Activated CD4-positive, alpha-beta memory T cell treated with anti-CD3 and anti-CD28 coated beads, Interleukin-2, amount 10 ng/mL, durations not matched to agents 7 days and 5 days (primary cell): ENCODE results near the gene CNTFR. TPM values are rescaled to one million over a fixed set of nuclear protein-coding genes. Genes with fewer than 3 reads are reported as not detected.

Experiments used
- CTCF ChIA-PET: fragments of 350-600 bp; sonication (Branson Sonifier 250); formaldehyde crosslinking; loops from one replicate; lab custom pipeline; 2021; ENCODE audit warnings: antibody characterized with exemption, inconsistent platforms; lab: Charles Lee
- POLR2A ChIA-PET: fragments of 350-600 bp; sonication (Branson Sonifier 250); formaldehyde crosslinking; loops from one replicate; lab custom pipeline; 2021; ENCODE audit warnings: antibody characterized with exemption; lab: Charles Lee
- DNase-seq: peaks from one replicate; pipeline ENCODE4 v3.0.0-alpha.2; 2020
- H3K27ac Mint-ChIP-seq: one replicate; pipeline ENCODE4 v1.8.0; 2021; ENCODE audit warnings: mild to moderate bottlenecking, mixed read lengths
- H3K27me3 Mint-ChIP-seq: one replicate; pipeline ENCODE4 v1.8.0; 2021; ENCODE audit warnings: mixed read lengths
- H3K36me3 Mint-ChIP-seq: one replicate; pipeline ENCODE4 v1.8.0; 2021; ENCODE audit warnings: low read depth, mixed read lengths
- H3K4me1 Mint-ChIP-seq: one replicate; pipeline ENCODE4 v1.8.0; 2021; ENCODE audit warnings: mixed read lengths
- H3K4me3 Mint-ChIP-seq: one replicate; pipeline ENCODE4 v1.8.0; 2021; ENCODE audit warnings: mild to moderate bottlenecking, mixed read lengths
- H3K9me3 Mint-ChIP-seq: one replicate; pipeline ENCODE4 v1.8.0; 2021; ENCODE audit warnings: mixed read lengths
- total RNA-seq, 2 experiments: library from RNA; stranded (reverse); gene quantifications; one replicate each; pipeline ENCODE4 v1.2.3, GENCODE V29; 2021

CNTFR gene
- total RNA-seq, 2 experiments from 2014 or later = not detected

- peaks cover 17% of the 10 kb centered on the region for H3K27me3 Mint-ChIP-seq
- no peak for DNase-seq
- ChIA-PET POLR2A (no interaction called here), CTCF (interaction anchor here (0.8 to 1.2 kb wide), 4 partner anchors 18 to 92 kb away, joined by 3 read pairs; no protein-coding TSS in a partner anchor)
- H3K27ac Mint-ChIP-seq = no peak overlapping the region
- H3K4me3 Mint-ChIP-seq = no peak overlapping the region
- no peaks in the 10 kb centered on the region for H3K36me3 Mint-ChIP-seq
- H3K4me1 Mint-ChIP-seq = peaks cover 12% of the 10 kb centered on the region
- H3K9me3 Mint-ChIP-seq = no peaks in the 10 kb centered on the region
These were observed 70.1 kb downstream of the CNTFR start for GRCh38 chr9:34519321-34520020.

GRCh38 chr9:34518896-34519295 lies 70.6 kb downstream of the CNTFR start:
- DNase-seq = no peak
- Mint-ChIP-seq H3K9me3 (no peaks in the 10 kb centered on the region), H3K27ac (no peak overlapping the region), H3K36me3 (no peaks in the 10 kb centered on the region), H3K4me3 (no peak overlapping the region), H3K4me1 (peaks cover 9% of the 10 kb centered on the region), H3K27me3 (peaks cover 11% of the 10 kb centered on the region)
- POLR2A ChIA-PET = no interaction called here
- CTCF ChIA-PET = interaction anchor here (0.8 to 1.2 kb wide), 3 partner anchors 18 to 84 kb away, joined by 3 read pairs; no protein-coding TSS in a partner anchor

GRCh38 chr9:34518110-34518616 lies 71.4 kb downstream of the CNTFR start:
- H3K4me1 Mint-ChIP-seq = peaks cover 4% of the 10 kb centered on the region
- peaks cover 10% of the 10 kb centered on the region for H3K27me3 Mint-ChIP-seq
- H3K36me3 Mint-ChIP-seq = no peaks in the 10 kb centered on the region
- DNase-seq = no peak
- H3K27ac Mint-ChIP-seq = no peak overlapping the region
- CTCF ChIA-PET = no interaction called here
- no peak overlapping the region for H3K4me3 Mint-ChIP-seq
- no peaks in the 10 kb centered on the region for H3K9me3 Mint-ChIP-seq
- POLR2A ChIA-PET = no interaction called here

- no peaks in the 10 kb centered on the region for H3K36me3 Mint-ChIP-seq
- peaks cover 6% of the 10 kb centered on the region for H3K27me3 Mint-ChIP-seq
- ChIA-PET CTCF (no interaction called here), POLR2A (no interaction called here)
- H3K27ac Mint-ChIP-seq = no peak overlapping the region
- H3K4me3 Mint-ChIP-seq = no peak overlapping the region
- H3K9me3 Mint-ChIP-seq = no peaks in the 10 kb centered on the region
- H3K4me1 Mint-ChIP-seq = no peaks in the 10 kb centered on the region
- no peak for DNase-seq
These were observed 72.3 kb downstream of the CNTFR start for GRCh38 chr9:34517185-34517584.

- no peak overlapping the region for H3K4me3 Mint-ChIP-seq
- H3K9me3 Mint-ChIP-seq = no peaks in the 10 kb centered on the region
- H3K4me1 Mint-ChIP-seq = no peaks in the 10 kb centered on the region
- ChIA-PET POLR2A (no interaction called here), CTCF (no interaction called here)
- H3K27ac Mint-ChIP-seq = no peak overlapping the region
- peaks cover 5% of the 10 kb centered on the region for H3K27me3 Mint-ChIP-seq
- DNase-seq = no peak
- H3K36me3 Mint-ChIP-seq = no peaks in the 10 kb centered on the region
These were observed 73.6 kb downstream of the CNTFR start for GRCh38 chr9:34515959-34516358.

GRCh38 chr9:34514816-34515215 lies 74.7 kb downstream of the CNTFR start:
- H3K27me3 Mint-ChIP-seq = peaks cover 4% of the 10 kb centered on the region
- H3K4me1 Mint-ChIP-seq = no peaks in the 10 kb centered on the region
- POLR2A ChIA-PET = no interaction called here
- CTCF ChIA-PET = no interaction called here
- H3K27ac Mint-ChIP-seq = no peak overlapping the region
- H3K4me3 Mint-ChIP-seq = no peak overlapping the region
- H3K9me3 Mint-ChIP-seq = no peaks in the 10 kb centered on the region
- no peaks in the 10 kb centered on the region for H3K36me3 Mint-ChIP-seq
- no peak for DNase-seq

- Mint-ChIP-seq H3K27me3 (peaks cover 4% of the 10 kb centered on the region), H3K4me1 (no peaks in the 10 kb centered on the region), H3K27ac (no peak overlapping the region), H3K4me3 (no peak overlapping the region), H3K36me3 (no peaks in the 10 kb centered on the region), H3K9me3 (no peaks in the 10 kb centered on the region)
- POLR2A ChIA-PET = no interaction called here
- no peak for DNase-seq
- CTCF ChIA-PET = no interaction called here
These were observed 75.1 kb downstream of the CNTFR start for GRCh38 chr9:34514401-34514800.

GRCh38 chr9:34513567-34514214 lies 75.8 kb downstream of the CNTFR start:
- POLR2A ChIA-PET = no interaction called here
- CTCF ChIA-PET = no interaction called here
- no peak for DNase-seq
- Mint-ChIP-seq H3K36me3 (no peaks in the 10 kb centered on the region), H3K4me1 (no peaks in the 10 kb centered on the region), H3K9me3 (no peaks in the 10 kb centered on the region), H3K27me3 (peaks cover 4% of the 10 kb centered on the region), H3K27ac (no peak overlapping the region), H3K4me3 (no peak overlapping the region)

- H3K27me3 Mint-ChIP-seq = peaks cover 4% of the 10 kb centered on the region
- no peaks in the 10 kb centered on the region for H3K36me3 Mint-ChIP-seq
- ChIA-PET CTCF (interaction anchor here (0.5 to 1.4 kb wide), 2 partner anchors 26 to 108 kb away, joined by 4 read pairs; no protein-coding TSS in a partner anchor), POLR2A (no interaction called here)
- no peak overlapping the region for H3K4me3 Mint-ChIP-seq
- H3K4me1 Mint-ChIP-seq = no peaks in the 10 kb centered on the region
- DNase-seq = no peak
- H3K9me3 Mint-ChIP-seq = no peaks in the 10 kb centered on the region
- no peak overlapping the region for H3K27ac Mint-ChIP-seq
These were observed 77.1 kb downstream of the CNTFR start for GRCh38 chr9:34512131-34513078.

- no peak for DNase-seq
- POLR2A ChIA-PET = no interaction called here
- Mint-ChIP-seq H3K36me3 (no peaks in the 10 kb centered on the region), H3K27me3 (no peaks in the 10 kb centered on the region), H3K4me1 (no peaks in the 10 kb centered on the region), H3K9me3 (no peaks in the 10 kb centered on the region), H3K4me3 (no peak overlapping the region), H3K27ac (no peak overlapping the region)
- CTCF ChIA-PET = interaction anchor here (1.2 to 1.4 kb wide), 2 partner anchors 9 to 107 kb away, joined by 3 to 4 read pairs; no protein-coding TSS in a partner anchor
These were observed 78.7 kb downstream of the CNTFR start for GRCh38 chr9:34510497-34511468.

GRCh38 chr9:34508951-34509350 lies 80.6 kb downstream of the CNTFR start:
- Mint-ChIP-seq H3K4me1 (no peaks in the 10 kb centered on the region), H3K27ac (no peak overlapping the region), H3K4me3 (no peak overlapping the region), H3K27me3 (peaks cover 5% of the 10 kb centered on the region), H3K36me3 (no peaks in the 10 kb centered on the region), H3K9me3 (no peaks in the 10 kb centered on the region)
- ChIA-PET POLR2A (no interaction called here), CTCF (no interaction called here)
- no peak for DNase-seq

- DNase-seq = no peak
- peaks cover 5% of the 10 kb centered on the region for H3K27me3 Mint-ChIP-seq
- no peak overlapping the region for H3K4me3 Mint-ChIP-seq
- no peaks in the 10 kb centered on the region for H3K36me3 Mint-ChIP-seq
- ChIA-PET CTCF (interaction anchor here (1.4 kb wide), 1 partner anchor 105 kb away, joined by 3 read pairs; no protein-coding TSS in a partner anchor), POLR2A (no interaction called here)
- H3K4me1 Mint-ChIP-seq = no peaks in the 10 kb centered on the region
- no peak overlapping the region for H3K27ac Mint-ChIP-seq
- H3K9me3 Mint-ChIP-seq = no peaks in the 10 kb centered on the region
These were observed 81.1 kb downstream of the CNTFR start for GRCh38 chr9:34508463-34508862.
